HepG2 (cell line): ENCODE results near the gene ANKS4B. TPM values are rescaled to one million over a fixed set of nuclear protein-coding genes. Genes with fewer than 3 reads are reported as not detected.

ENCODE experiments used
- ATAC-seq: fragments of 200-7000 bp; cut with Tn5 transposase; 3 replicates; pipeline ENCODE4 v1.9.1; 2020; ENCODE audit warnings: mild to moderate bottlenecking, moderate library complexity
- BruUV-seq: library from RNA; stranded (reverse); fragments of 400-500 nt; replicated peaks from 2 replicates; lab custom pipeline; 2021; lab: Mats Ljungman, UMichigan
- CTCF ChIA-PET: fragments of 300-600 bp; formaldehyde crosslinking; extraction: SDS; loops from one replicate; lab custom pipeline; 2021; ENCODE audit warnings: low total read pairs, inconsistent platforms, low intra/inter-chr PET ratio; lab: Yijun Ruan, JAX
- POLR2A ChIA-PET: fragments of 350-600 bp; sonication (Branson Sonifier 250); formaldehyde crosslinking; loops from one replicate; lab custom pipeline; 2020; ENCODE audit warnings: antibody characterized with exemption, inconsistent platforms; lab: Yijun Ruan, JAX
- DNase-seq: peaks from one replicate; pipeline ENCODE4 v3.0.0-alpha.2; 2015; ENCODE audit warnings: low spot score
- FAIRE-seq: peaks from 3 replicates; lab custom pipeline; 2011; peaks lifted over from hg19 to GRCh38; lab: Jason Lieb, UNC
- H2AFZ ChIP-seq: one replicate; pipeline ENCODE4 v1.6.1; 2011; ENCODE audit warnings: low read length, inconsistent platforms
- H3K27ac ChIP-seq: fragments of 300-600 bp; 3 replicates; pipeline ENCODE4 v1.8.0; 2011; ENCODE audit warnings: mixed run types, mild to moderate bottlenecking, mixed read lengths, low read length, inconsistent platforms; ENCODE audit not compliant: insufficient read depth; ENCODE audit errors: extremely low read length
- H3K27me3 ChIP-seq, 2 experiments: fragments of 200-600 bp in 1 of 2; 2 replicates in 1 of 2; 3 replicates in 1 of 2; pipeline versions ENCODE4 v1.6.0 to v1.8.0; 2011; ENCODE audit warnings: low read length in 2 of 2, mild to moderate bottlenecking in 2 of 2, moderate library complexity in 2 of 2, inconsistent platforms in 1 of 2; ENCODE audit not compliant: insufficient read depth in 2 of 2, control insufficient read depth in 1 of 2
- H3K36me3 ChIP-seq, 2 experiments: fragments of 200-600 bp in 1 of 2; replicated peaks in 1 of 2; 2 replicates in 1 of 2; 3 replicates in 1 of 2; pipeline versions ENCODE4 v1.5.1 to v1.8.0; 2011; ENCODE audit warnings: low read length in 2 of 2, inconsistent platforms in 1 of 2; ENCODE audit not compliant: insufficient read depth in 2 of 2, control insufficient read depth in 1 of 2
- H3K4me1 ChIP-seq: 2 replicates; pipeline ENCODE4 v1.5.1; 2012; ENCODE audit warnings: low read length, inconsistent platforms; ENCODE audit not compliant: insufficient read depth
- H3K4me2 ChIP-seq: 2 replicates; pipeline ENCODE4 v1.6.0; 2011; ENCODE audit warnings: low read depth, low read length, inconsistent platforms
- H3K4me3 ChIP-seq, 3 experiments: fragments of 200-600 bp in 1 of 3; sonication (generic), shearing (Covaris generic) in 1 of 3; replicated peaks in 1 of 3; 2 replicates each; pipeline ENCODE4 v1.5.1; 2011 to 2016; ENCODE audit warnings: low read length in 3 of 3, inconsistent platforms in 2 of 3, low read depth in 2 of 3, mild to moderate bottlenecking in 2 of 3, control low read depth in 1 of 3, mixed read lengths in 1 of 3; ENCODE audit not compliant: insufficient read depth in 1 of 3
- H3K79me2 ChIP-seq: one replicate; pipeline ENCODE4 v1.6.1; 2011; ENCODE audit warnings: low read length, inconsistent platforms; ENCODE audit not compliant: insufficient read depth
- H3K9ac ChIP-seq: 2 replicates; pipeline ENCODE4 v1.6.0; 2011; ENCODE audit warnings: mild to moderate bottlenecking, low read depth, low read length, inconsistent platforms; ENCODE audit not compliant: insufficient read depth
- H3K9me3 ChIP-seq: 2 replicates; pipeline ENCODE4 v1.5.1; 2012; ENCODE audit warnings: mild to moderate bottlenecking, low read length
- H4K20me1 ChIP-seq: 2 replicates; pipeline ENCODE4 v1.6.0; 2011; ENCODE audit warnings: inconsistent platforms, mild to moderate bottlenecking, low read length, moderate library complexity; ENCODE audit not compliant: insufficient read depth
- EHMT2 ChIP-seq: fragments of 200-600 bp; sonication (generic); IDR thresholded peaks from 2 replicates; pipeline ENCODE4 v1.7.0; 2017; ENCODE audit warnings: antibody characterized with exemption, low read depth, low read length, borderline replicate concordance
- EP300 ChIP-seq, 3 experiments: sonication (generic) in 1 of 3; formaldehyde crosslinking in 1 of 3; IDR thresholded peaks; 2 replicates each; pipeline versions ENCODE4 v1.5.1 to v1.6.1; 2011 to 2020; ENCODE audit warnings: low read depth in 2 of 3, low read length in 2 of 3, borderline replicate concordance in 1 of 3, improper control_type of control experiment in 1 of 3, mild to moderate bottlenecking in 1 of 3, missing genetic modification reagents in 1 of 3, moderate library complexity in 1 of 3
- NCOA5 ChIP-seq: sonication (generic); formaldehyde crosslinking; IDR thresholded peaks from 2 replicates; pipeline ENCODE4 v1.4.0; 2020; ENCODE audit warnings: missing genetic modification reagents
- POLR2AphosphoS5 ChIP-seq: IDR thresholded peaks from 2 replicates; pipeline ENCODE4 v1.6.1; 2012; ENCODE audit warnings: low read depth, low read length
- RXRA ChIP-seq: sonication (generic); formaldehyde crosslinking; IDR thresholded peaks from 2 replicates; pipeline ENCODE4 v1.5.1; 2020; ENCODE audit warnings: missing genetic modification reagents
- SNAI1 ChIP-seq: sonication (generic); formaldehyde crosslinking; IDR thresholded peaks from 2 replicates; pipeline ENCODE4 v1.5.0; 2020; ENCODE audit warnings: mild to moderate bottlenecking, missing genetic modification reagents, borderline replicate concordance
- ZNF788 ChIP-seq: sonication (generic); formaldehyde crosslinking; IDR thresholded peaks from 2 replicates; pipeline ENCODE4 v1.5.0; 2020; ENCODE audit warnings: mild to moderate bottlenecking, missing genetic modification reagents, borderline replicate concordance
- ZSCAN9 ChIP-seq: IDR thresholded peaks from 2 replicates; pipeline ENCODE4 v1.6.1; 2016; ENCODE audit warnings: borderline replicate concordance
- WGBS: methylation state at CpG from one replicate; pipeline ENCODE4 v1.1.6; 2017; ENCODE audit warnings: low lambda C conversion rate; 5-methylcytosine and 5-hydroxymethylcytosine counted together
- in situ Hi-C: cut with HindIII; loops from 2 replicates; pipeline ENCODE4 v1.10.0; 2017; ENCODE audit warnings: low pct_unique_long_range_greater_than_20kb; ENCODE audit not compliant: extremely low pct_ligation_motif_present
- intact Hi-C: fragments of 100-400 bp; cut with micrococcal nuclease; formaldehyde crosslinking; loops from one replicate; pipeline ENCODE4 v1.10.0; 2022; ENCODE audit not compliant: unreplicated experiment
- polyA plus RNA-seq, 8 experiments: library from polyadenylated mRNA; depleted of rRNA in 3 of 8; stranded (reverse) in 7 of 8; unstranded in 1 of 8; fragments of >200 nt; fragmentation: Illumina TruSeq in 4 of 8; extraction: Trizol in 4 of 8; gene quantifications; 2 replicates each; pipeline versions ENCODE4 v1.2.1 to v1.2.3, GENCODE V29; 2011 to 2016; ENCODE audit warnings: low read depth in 4 of 8, missing spikeins in 1 of 8, mixed read lengths in 1 of 8; ENCODE audit not compliant: insufficient read depth in 1 of 8
- total RNA-seq, 5 experiments: library from RNA; depleted of rRNA; stranded (reverse); fragments of >200 nt; fragmentation: Illumina TruSeq; extraction: Trizol; gene quantifications; 2 replicates each; pipeline ENCODE4 v1.2.3, GENCODE V29; 2016; ENCODE audit warnings: low read depth in 1 of 5
- TF ChIP-seq, protein P1 (sequence below): sonication (generic); formaldehyde crosslinking; IDR thresholded peaks from 2 replicates; pipeline ENCODE4 v1.4.0; 2020; ENCODE audit warnings: missing genetic modification reagents, borderline replicate concordance
- TF ChIP-seq, protein P2 (sequence below): sonication (generic); formaldehyde crosslinking; IDR thresholded peaks from 2 replicates; pipeline ENCODE4 v1.4.0; 2020; ENCODE audit warnings: missing genetic modification reagents

The ANKS4B gene
- total and polyA plus RNA-seq, 2 of the 13 experiments (the other 11 are each of a cell fraction or from before 2014, with no cell fraction given), result 6.5 to 30.0 TPM

DNA sequence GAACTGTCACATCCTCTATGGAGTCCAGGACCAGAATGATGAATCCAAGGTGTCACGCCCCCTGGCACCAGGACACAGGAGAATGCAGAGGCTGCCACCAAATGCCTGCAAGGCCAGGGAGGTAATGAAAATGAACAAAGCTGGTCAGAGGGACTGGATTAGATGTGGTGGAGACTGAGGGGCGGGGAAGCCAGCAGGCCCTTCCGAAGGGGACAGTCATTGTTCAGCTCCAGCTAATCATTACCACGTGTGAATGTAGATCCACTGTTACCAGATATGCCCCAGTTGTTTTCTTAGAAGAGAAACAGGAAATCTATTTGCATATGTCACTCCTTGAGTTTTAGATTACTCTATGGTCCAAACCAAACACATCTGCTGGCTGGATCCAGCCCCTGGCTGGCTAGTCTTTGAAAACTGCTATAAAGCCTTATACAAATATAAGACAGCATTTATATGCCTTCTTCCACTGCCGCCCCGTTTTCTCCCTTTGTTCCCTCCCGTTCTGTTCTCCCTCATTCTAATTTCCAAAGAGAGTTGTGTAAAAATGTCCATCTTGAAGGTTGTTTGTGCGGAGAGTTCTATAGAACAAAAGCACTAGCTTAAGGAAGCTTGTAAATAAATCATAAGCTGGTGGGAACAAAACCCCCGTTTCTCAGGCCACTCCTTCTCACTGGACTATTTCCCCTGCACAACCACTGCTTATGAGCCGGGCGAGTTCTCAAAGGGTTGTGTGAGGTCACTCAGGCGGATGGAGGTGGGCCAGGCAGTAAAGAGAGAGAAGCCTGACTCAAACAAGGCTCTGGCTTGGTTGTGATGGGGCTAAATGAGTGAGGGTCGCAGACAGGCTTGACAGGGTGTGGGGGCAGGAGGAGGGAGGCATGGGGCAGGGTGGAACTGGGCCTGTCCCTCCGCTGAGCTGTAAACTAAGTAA lies 30.4 kb downstream of the ANKS4B start:
- CTCF ChIA-PET, result no interaction called here
- ATAC-seq (peak; percentile 76), FAIRE-seq (peak; percentile 84), DNase-seq (peak; percentile 81)
- peaks cover 68% of the 10 kb centered on the region for H3K4me1 ChIP-seq
- no TSS peak for BruUV-seq
- H3K9ac ChIP-seq, result peak overlapping the region; percentile 24; the same call in 1 of the 2 replicates
- H4K20me1 ChIP-seq, result no peaks in the 10 kb centered on the region
- in situ Hi-C loops, result no loop called here
- no peaks in the 10 kb centered on the region for H3K9me3 ChIP-seq
- H2AFZ ChIP-seq, result peak overlapping the region; percentile 47
- H3K4me2 ChIP-seq, result peak overlapping the region; percentile 76
- peak overlapping the region; percentile 23 to 50 (median 45) for H3K4me3 ChIP-seq
- H3K27ac ChIP-seq, result peak overlapping the region; percentile 46
- H3K27me3 ChIP-seq, result no peaks in the 10 kb centered on the region
- POLR2A ChIA-PET, result interaction anchor here (0.8 to 2.5 kb wide), 5 partner anchors 19 to 76 kb away, joined by 4 to 17 read pairs (median 6); partner anchors contain the start of gene ANKS4B
- no peaks in the 10 kb centered on the region for H3K36me3 ChIP-seq
- WGBS, result 12% methylated on average over 14 of the region's 14 CpGs
- H3K79me2 ChIP-seq, result no peaks in the 10 kb centered on the region
- intact Hi-C loops, result no loop called here
- TF ChIP-seq EP300 (IDR thresholded peaks at IDR 0.05; ENCODE audit: low read depth in 2 of 2, low read length in 2 of 2) (no peak), EP300 (CRISPR knock-in tag; IDR thresholded peaks at IDR 0.05; ENCODE audit: borderline replicate concordance) (peak; percentile 33; the same call in 1 of the 2 replicates), NCOA5 (no peak), ZSCAN9 (CRISPR knock-in tag) (no peak), ZNF788 (peak; percentile 33; the same call in 1 of the 2 replicates), RXRA (peak; percentile 85; the same call in 1 of the 2 replicates), EHMT2 (peak; percentile 72; the same call in 1 of the 2 replicates), POLR2AphosphoS5 (peak; percentile 26; the same call in 1 of the 2 replicates), SNAI1 (CRISPR knock-in tag) (peak; percentile 69; the same call in 1 of the 2 replicates)
- TF ChIP-seq, protein P1, sequence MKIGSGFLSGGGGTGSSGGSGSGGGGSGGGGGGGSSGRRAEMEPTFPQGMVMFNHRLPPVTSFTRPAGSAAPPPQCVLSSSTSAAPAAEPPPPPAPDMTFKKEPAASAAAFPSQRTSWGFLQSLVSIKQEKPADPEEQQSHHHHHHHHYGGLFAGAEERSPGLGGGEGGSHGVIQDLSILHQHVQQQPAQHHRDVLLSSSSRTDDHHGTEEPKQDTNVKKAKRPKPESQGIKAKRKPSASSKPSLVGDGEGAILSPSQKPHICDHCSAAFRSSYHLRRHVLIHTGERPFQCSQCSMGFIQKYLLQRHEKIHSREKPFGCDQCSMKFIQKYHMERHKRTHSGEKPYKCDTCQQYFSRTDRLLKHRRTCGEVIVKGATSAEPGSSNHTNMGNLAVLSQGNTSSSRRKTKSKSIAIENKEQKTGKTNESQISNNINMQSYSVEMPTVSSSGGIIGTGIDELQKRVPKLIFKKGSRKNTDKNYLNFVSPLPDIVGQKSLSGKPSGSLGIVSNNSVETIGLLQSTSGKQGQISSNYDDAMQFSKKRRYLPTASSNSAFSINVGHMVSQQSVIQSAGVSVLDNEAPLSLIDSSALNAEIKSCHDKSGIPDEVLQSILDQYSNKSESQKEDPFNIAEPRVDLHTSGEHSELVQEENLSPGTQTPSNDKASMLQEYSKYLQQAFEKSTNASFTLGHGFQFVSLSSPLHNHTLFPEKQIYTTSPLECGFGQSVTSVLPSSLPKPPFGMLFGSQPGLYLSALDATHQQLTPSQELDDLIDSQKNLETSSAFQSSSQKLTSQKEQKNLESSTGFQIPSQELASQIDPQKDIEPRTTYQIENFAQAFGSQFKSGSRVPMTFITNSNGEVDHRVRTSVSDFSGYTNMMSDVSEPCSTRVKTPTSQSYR (CRISPR knock-in tag), result 0 out of 2 replicates have a peak, but pooled peaks have one; percentile 12
- TF ChIP-seq, protein P2, sequence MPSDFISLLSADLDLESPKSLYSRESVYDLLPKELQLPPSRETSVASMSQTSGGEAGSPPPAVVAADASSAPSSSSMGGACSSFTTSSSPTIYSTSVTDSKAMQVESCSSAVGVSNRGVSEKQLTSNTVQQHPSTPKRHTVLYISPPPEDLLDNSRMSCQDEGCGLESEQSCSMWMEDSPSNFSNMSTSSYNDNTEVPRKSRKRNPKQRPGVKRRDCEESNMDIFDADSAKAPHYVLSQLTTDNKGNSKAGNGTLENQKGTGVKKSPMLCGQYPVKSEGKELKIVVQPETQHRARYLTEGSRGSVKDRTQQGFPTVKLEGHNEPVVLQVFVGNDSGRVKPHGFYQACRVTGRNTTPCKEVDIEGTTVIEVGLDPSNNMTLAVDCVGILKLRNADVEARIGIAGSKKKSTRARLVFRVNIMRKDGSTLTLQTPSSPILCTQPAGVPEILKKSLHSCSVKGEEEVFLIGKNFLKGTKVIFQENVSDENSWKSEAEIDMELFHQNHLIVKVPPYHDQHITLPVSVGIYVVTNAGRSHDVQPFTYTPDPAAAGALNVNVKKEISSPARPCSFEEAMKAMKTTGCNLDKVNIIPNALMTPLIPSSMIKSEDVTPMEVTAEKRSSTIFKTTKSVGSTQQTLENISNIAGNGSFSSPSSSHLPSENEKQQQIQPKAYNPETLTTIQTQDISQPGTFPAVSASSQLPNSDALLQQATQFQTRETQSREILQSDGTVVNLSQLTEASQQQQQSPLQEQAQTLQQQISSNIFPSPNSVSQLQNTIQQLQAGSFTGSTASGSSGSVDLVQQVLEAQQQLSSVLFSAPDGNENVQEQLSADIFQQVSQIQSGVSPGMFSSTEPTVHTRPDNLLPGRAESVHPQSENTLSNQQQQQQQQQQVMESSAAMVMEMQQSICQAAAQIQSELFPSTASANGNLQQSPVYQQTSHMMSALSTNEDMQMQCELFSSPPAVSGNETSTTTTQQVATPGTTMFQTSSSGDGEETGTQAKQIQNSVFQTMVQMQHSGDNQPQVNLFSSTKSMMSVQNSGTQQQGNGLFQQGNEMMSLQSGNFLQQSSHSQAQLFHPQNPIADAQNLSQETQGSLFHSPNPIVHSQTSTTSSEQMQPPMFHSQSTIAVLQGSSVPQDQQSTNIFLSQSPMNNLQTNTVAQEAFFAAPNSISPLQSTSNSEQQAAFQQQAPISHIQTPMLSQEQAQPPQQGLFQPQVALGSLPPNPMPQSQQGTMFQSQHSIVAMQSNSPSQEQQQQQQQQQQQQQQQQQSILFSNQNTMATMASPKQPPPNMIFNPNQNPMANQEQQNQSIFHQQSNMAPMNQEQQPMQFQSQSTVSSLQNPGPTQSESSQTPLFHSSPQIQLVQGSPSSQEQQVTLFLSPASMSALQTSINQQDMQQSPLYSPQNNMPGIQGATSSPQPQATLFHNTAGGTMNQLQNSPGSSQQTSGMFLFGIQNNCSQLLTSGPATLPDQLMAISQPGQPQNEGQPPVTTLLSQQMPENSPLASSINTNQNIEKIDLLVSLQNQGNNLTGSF (CRISPR knock-in tag), result no peak
